Measurements from ENCODE around the gene HEXD.

HEXD gene

DNA sequence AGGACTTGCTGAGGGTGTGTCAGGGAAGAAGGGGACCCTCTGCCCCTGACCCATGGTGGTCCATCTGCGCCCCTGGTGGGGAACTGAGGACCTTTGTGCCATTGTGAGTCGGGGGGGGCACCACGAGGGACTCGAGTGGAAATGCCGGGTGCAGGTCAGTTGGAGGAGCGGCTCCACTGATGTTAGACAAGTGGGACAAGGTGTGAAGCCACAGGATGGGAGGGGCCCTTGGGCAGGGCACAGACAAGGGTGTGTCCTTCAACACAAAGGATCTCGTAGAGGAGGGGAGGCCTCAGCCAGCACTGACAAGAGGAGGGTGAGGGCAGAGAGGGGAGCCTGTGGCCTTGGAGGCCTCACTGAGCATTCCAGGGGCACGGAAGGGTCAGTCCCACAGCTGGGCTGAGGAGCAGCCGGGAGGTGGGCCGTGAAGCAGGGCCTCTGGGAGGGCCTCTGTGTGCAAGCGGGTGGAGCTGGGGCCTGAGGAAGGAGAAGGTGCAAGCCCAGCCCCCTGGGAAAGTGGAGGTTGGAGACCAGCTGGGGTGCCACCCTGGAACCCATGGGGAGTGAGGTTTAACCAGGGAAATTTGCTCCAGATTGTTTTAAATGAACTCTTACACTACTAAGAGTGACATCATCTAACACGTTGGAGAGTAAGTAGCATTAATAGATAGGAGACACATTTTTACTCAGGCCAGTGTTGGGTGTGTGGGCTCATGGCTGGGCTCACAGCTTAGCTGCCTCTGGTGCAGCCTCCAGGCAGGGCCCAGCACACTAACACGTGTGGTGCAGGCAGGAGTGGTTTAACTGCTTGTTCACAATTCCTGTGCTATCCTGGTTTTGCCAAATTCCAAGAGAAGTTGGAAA lies 68.3 kb downstream of the HEXD start:
- no peak for DNase-seq (ENCODE audit: low read depth in 1 of 2, low spot score in 1 of 2)

DNA sequence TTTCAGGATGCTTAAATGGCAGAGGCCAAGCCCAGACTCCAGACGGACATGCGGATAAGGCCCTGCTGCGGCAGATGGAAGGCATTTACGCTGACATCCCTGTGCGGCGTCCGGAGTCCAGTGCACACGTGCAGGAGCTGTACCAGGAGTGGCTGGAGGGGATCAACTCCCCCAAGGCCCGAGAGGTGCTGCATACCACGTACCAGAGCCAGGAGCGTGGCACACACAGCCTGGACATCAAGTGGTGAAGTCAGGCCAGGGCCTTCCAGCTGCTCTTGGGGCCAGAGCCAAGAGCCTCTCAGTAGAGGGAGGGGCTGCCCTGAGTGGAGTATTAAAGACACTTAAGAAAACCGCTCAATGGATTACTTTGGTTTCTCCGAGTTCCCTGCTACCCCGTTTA lies 69.8 kb downstream of the HEXD start:
- no peak for DNase-seq (ENCODE audit: low read depth in 1 of 2, low spot score in 1 of 2)

DNA sequence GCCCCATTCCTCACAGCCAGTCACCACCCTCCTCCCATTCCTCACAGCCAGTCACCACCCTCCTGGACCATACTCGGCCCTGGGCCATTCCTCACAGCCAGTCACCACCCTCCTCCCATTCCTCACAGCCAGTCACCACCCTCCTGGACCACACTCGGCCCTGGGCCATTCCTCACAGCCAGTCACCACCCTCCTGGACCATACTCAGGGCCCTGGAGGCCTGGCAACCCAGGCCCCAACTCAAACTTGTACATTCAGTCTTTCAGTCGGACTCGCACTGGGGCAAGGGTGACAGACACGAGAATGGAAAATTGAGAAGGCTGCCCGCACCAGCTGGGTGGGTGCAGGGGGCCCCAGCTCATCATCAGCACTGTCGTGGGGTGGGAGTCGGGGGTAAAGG lies 71.0 kb downstream of the HEXD start:
- DNase-seq (ENCODE audit: low read depth in 1 of 2, low spot score in 1 of 2) = no peak

DNA sequence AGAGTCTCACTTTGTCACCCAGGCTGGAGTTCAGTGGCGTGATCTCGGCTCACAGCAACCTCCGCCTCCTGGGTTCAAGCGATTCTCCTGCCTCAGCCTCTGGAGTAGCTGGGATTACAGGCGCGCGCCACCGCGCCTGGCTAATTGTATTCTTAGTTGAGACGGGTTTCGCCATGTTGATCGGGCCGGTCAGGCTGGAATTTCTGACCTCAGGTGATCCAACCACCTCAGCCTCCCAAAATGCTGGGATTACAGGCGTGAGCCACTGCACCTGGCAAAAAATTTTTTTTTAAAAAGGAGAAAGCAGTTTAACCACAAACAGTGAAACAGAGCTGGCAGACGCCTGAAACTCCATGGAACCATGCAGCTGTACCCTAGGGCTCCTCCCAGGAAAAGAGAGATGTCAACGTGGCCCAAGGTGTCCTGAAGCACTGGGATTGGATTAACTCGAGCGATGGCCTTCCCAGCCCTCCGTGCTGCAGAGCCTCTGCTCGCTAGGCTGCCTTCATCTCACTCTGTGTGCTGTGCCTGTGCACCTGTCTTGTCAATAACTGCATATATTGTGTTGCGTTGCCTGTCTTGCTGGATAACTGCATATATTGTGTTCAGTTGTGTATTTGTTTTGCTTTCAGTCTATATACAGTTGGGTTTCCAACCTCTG lies 71.8 kb downstream of the HEXD start:
- no peak for DNase-seq (ENCODE audit: low read depth in 1 of 2, low spot score in 1 of 2)

DNA sequence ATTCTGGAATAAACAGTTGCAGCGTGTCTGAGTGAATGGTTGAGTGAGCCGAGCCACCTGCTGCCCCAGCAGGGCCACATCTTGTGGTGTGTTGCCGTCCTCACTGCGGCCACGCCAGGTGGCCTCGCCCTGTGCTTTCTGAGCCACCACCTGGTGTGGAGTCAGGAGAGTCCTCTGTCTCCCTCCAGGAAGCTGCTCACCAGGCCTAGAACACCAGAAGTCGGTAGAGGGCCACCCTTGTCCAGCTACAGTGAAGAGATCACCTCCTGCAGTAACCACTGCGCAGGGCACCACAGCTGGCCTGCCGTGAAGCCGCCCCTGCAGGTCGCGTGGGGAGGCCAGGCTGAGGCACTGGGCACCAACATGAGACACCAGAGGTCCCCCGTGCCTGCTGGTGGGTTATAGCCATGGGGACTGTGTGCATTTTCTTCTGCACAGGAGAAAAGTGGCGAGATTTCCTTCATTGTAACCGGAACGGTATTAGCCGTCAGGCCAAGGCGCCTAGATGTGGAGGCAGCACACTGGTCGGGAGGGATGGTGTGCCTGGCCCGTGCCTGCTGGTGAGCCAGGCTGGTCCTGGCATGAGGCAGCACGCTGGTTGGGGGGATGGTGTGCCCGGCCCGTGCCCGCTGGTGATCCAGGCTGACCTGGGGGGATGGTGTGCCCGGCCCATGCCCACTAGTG lies 72.5 kb downstream of the HEXD start:
- no peak for DNase-seq (ENCODE audit: low read depth in 1 of 2, low spot score in 1 of 2)

DNA sequence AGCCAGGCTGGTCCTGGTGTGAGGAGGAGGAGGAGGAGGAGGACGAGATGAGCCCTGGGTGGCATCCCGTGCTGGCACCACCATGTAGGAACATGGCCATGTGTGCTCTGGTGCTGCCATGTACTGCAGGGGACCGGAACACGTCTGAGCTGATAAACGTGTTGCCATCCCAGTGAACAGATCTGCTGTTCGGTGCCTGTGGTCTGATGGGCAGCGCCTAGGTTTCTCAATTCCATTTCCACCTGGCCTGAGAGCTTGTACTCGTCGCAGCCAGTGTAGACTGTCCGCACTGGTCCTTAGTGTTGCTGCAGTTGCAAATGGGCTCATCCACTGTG lies 73.0 kb downstream of the HEXD start:
- no peak for DNase-seq (ENCODE audit: low read depth in 1 of 2, low spot score in 1 of 2)

DNA sequence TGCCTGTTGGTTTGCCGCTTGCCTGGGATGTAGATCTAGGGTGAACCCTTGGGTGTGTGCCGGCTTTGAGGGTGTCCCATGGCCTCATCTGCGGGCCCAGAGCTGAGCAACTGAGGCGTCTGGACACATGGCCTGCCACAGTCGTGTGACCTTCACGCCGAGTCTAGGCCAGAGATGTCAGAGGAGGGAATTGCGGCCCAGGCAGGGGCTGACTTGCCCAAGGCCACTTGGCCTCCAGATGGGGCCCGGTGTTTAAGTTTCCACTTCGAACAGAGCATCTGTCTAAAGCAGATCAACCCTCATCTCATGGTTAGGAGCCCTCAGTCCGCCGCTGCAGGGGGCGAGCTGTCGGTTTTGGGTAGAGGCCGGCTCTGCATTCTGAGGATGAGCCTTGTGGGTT lies 73.4 kb downstream of the HEXD start:
- no peak for DNase-seq (ENCODE audit: low read depth in 1 of 2, low spot score in 1 of 2)
